Panc1 (cell line): ENCODE measurements around the gene STAP2. TPM values are rescaled to one million over a fixed set of nuclear protein-coding genes. Genes with fewer than 3 reads are reported as not detected.

ENCODE experiments used
- ATAC-seq: fragments of 200-7000 bp; cut with Tn5 transposase; 2 replicates; pipeline ENCODE4 v1.9.1; 2020; ENCODE audit warnings: mild to moderate bottlenecking, moderate library complexity
- BruUV-seq: library from RNA; stranded (reverse); fragments of 400-500 nt; replicated peaks from 2 replicates; lab custom pipeline; 2021; lab: Mats Ljungman, UMichigan
- CTCF ChIA-PET: fragments of 300-600 bp; sonication (Branson Sonifier 250); formaldehyde crosslinking; loops from one replicate; lab custom pipeline; 2022; ENCODE audit warnings: antibody characterized with exemption; lab: Charles Lee
- POLR2A ChIA-PET: fragments of 300-600 bp; sonication (Branson Sonifier 250); formaldehyde crosslinking; loops from one replicate; lab custom pipeline; 2022; ENCODE audit warnings: antibody characterized with exemption; lab: Charles Lee
- DNase-seq: peaks from one replicate; pipeline ENCODE4 v3.0.0-alpha.2; 2010; ENCODE audit warnings: low read depth, low spot score
- H3K27ac ChIP-seq: 2 replicates; pipeline ENCODE4 v1.5.1; 2011; ENCODE audit warnings: mild to moderate bottlenecking, low read length, inconsistent platforms
- H3K27me3 ChIP-seq: fragments of 200-500 bp; sonication (Bioruptor generic); 2 replicates; pipeline ENCODE4 v1.6.0; 2014; ENCODE audit warnings: low read length, inconsistent platforms; ENCODE audit not compliant: control insufficient read depth, insufficient read depth
- H3K36me3 ChIP-seq: fragments of 200-500 bp; sonication (Bioruptor generic); 2 replicates; pipeline ENCODE4 v1.5.1; 2014; ENCODE audit warnings: inconsistent platforms, mild to moderate bottlenecking, low read length, moderate library complexity; ENCODE audit not compliant: control insufficient read depth, insufficient read depth
- H3K4me1 ChIP-seq: 2 replicates; pipeline ENCODE4 v1.5.1; 2011; ENCODE audit warnings: inconsistent platforms, mild to moderate bottlenecking, low read length, moderate library complexity; ENCODE audit not compliant: control insufficient read depth, insufficient read depth
- H3K4me3 ChIP-seq, 2 experiments: 2 replicates each; pipeline ENCODE4 v1.5.1; 2011 to 2012; ENCODE audit warnings: low read depth in 2 of 2, low read length in 2 of 2, mild to moderate bottlenecking in 2 of 2, inconsistent platforms in 1 of 2, moderate library complexity in 1 of 2
- H3K9me3 ChIP-seq: fragments of 200-500 bp; sonication (Bioruptor generic); 2 replicates; pipeline ENCODE4 v1.5.1; 2014; ENCODE audit warnings: low read depth, mild to moderate bottlenecking, inconsistent platforms, low read length, moderate library complexity; ENCODE audit not compliant: control insufficient read depth, insufficient read depth
- POLR2AphosphoS5 ChIP-seq: IDR thresholded peaks from 2 replicates; pipeline ENCODE4 v1.6.1; 2012; ENCODE audit warnings: mild to moderate bottlenecking, low read depth, low read length, moderate library complexity
- SIN3A ChIP-seq: IDR thresholded peaks from 2 replicates; pipeline ENCODE4 v1.6.1; 2012; ENCODE audit warnings: low read depth, mild to moderate bottlenecking, low read length, moderate library complexity, borderline replicate concordance; ENCODE audit not compliant: insufficient read depth
- TCF7L2 ChIP-seq: IDR thresholded peaks from 2 replicates; pipeline ENCODE4 v1.6.1; 2011; ENCODE audit warnings: mild to moderate bottlenecking, low read depth, low read length, inconsistent platforms
- in situ Hi-C: cut with HindIII; loops from 2 replicates; pipeline ENCODE4 v1.10.0; 2016; ENCODE audit warnings: low sequenced_read_pairs, low pct_unique_long_range_greater_than_20kb
- intact Hi-C: fragments of 100-400 bp; cut with micrococcal nuclease; formaldehyde crosslinking; loops from one replicate; pipeline ENCODE4 v1.10.0; 2022; ENCODE audit not compliant: unreplicated experiment
- total RNA-seq: library from RNA; stranded (reverse); gene quantifications from one replicate; pipeline ENCODE4 v1.2.1, GENCODE V29; 2021; ENCODE audit not compliant: unreplicated experiment
- TF ChIP-seq, protein P1 (sequence below): fragments of 450-650 bp; IDR thresholded peaks from 2 replicates; pipeline ENCODE4 v1.5.1; 2017; ENCODE audit warnings: mild to moderate bottlenecking
- TF ChIP-seq, protein P2 (sequence below), 2 experiments: IDR thresholded peaks; 2 replicates each; pipeline ENCODE4 v1.6.1; 2011 to 2012; ENCODE audit warnings: low read depth in 2 of 2, control low read depth in 1 of 2, low read length in 1 of 2, mild to moderate bottlenecking in 1 of 2, moderate library complexity in 1 of 2; ENCODE audit not compliant: insufficient read depth in 1 of 2

The STAP2 gene
- total RNA-seq, 1 experiment from 2014 or later = 10.0 TPM

DNA sequence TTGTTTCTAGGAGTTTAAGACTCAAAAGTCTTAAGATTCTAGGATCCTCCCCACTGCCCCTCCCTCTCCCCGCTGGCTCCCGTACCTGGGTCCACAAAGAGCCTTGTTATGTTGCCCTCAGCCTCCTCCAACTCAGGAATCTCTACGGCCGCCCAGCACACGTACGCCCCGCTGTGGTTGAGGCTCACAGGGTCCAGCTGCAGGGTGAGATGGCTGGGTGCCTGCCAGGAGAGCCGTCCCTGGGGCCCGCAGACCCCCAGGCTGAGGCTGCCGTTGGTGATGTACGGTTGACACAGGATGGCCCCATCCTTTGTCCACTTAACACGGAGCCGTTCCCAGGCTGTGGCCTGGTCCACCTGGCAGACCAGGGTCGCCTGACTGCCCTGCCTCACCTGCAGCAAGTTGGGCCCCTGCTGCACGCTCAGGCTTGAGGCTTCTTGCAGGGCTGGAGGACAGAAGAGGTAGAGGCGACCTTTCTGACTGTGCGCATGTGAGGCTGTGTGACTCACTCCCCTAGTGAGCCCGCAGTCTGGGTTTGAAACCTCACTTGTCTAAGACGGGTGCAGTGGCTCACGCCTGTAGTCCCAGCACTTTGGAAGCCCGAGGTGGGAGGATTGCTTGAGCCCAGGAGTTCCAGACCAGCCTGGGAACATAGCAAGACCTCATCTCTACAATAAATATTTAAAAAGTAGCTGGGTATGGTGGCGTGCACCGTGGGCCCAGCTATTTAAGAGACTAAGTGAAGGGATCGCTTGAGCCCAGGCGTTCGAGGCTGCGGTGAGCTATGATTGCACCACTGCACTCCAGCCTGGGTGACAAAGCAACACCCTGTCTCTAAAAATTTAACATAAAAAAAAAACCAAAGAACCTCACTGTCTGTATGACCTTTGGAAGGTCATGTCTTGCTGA is 40.5 kb downstream of the STAP2 start:
- H3K36me3 ChIP-seq = no peaks in the 10 kb centered on the region
- no peak for ATAC-seq
- H3K4me3 ChIP-seq = no peak overlapping the region
- no TSS peak for BruUV-seq
- H3K27me3 ChIP-seq = no peaks in the 10 kb centered on the region
- ChIA-PET POLR2A (interaction anchor here (0.7 kb wide), 2 partner anchors 19 to 431 kb away, joined by 5 to 6 read pairs; no protein-coding TSS in a partner anchor), CTCF (no interaction called here)
- no peak for TF ChIP-seq TCF7L2
- TF ChIP-seq, protein P1, sequence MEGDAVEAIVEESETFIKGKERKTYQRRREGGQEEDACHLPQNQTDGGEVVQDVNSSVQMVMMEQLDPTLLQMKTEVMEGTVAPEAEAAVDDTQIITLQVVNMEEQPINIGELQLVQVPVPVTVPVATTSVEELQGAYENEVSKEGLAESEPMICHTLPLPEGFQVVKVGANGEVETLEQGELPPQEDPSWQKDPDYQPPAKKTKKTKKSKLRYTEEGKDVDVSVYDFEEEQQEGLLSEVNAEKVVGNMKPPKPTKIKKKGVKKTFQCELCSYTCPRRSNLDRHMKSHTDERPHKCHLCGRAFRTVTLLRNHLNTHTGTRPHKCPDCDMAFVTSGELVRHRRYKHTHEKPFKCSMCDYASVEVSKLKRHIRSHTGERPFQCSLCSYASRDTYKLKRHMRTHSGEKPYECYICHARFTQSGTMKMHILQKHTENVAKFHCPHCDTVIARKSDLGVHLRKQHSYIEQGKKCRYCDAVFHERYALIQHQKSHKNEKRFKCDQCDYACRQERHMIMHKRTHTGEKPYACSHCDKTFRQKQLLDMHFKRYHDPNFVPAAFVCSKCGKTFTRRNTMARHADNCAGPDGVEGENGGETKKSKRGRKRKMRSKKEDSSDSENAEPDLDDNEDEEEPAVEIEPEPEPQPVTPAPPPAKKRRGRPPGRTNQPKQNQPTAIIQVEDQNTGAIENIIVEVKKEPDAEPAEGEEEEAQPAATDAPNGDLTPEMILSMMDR = no peak
- no peak for TF ChIP-seq SIN3A
- intact Hi-C loops (no loop called here), in situ Hi-C loops (no loop called here)
- H3K27ac ChIP-seq = no peak overlapping the region
- H3K9me3 ChIP-seq = no peaks in the 10 kb centered on the region
- DNase-seq = no peak
- peaks cover 5% of the 10 kb centered on the region for H3K4me1 ChIP-seq

DNA sequence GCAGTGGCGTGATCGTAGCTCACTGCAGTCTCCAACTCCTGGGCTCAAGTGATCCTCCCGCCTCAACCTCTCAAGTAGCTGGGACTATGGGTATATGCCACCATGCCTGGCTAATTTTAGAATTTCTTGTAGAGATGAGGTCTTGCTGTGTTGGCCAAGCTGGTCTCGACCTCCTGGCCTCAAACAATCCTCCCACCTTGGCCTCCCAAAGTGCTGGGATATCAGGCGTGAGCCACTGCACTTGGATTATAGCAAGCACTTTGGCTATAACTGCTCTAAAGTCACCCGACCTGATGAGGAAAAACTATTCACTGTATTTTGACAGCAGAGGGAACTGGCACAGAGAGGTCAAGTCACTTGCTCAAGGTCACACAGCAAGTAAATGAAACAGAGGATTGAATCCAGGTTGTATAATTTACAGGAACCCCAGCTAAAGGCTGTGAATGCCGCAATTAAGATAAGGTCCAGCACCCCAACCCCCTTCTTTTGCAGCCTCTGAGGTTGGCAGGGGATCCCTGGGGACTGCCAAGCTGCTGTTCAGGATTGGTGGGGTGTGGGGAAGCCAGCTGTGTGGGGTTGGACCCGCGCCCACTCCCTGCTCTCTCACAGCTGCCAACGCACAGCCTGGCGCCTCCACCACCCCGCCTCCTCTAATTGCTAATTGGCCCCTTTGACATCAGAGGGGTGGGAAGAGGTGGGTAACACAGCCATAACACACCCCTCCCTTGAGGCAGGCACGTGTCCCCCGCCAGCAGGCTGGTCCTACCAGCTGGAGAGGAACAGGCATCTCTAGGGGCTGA is 42.5 kb downstream of the STAP2 start:
- no peak overlapping the region for H3K4me3 ChIP-seq
- DNase-seq (no peak), ATAC-seq (no peak)
- H3K27ac ChIP-seq = no peak overlapping the region
- no TSS peak for BruUV-seq
- in situ Hi-C loops = no loop called here
- H3K27me3 ChIP-seq = no peaks in the 10 kb centered on the region
- no peaks in the 10 kb centered on the region for H3K36me3 ChIP-seq
- POLR2A ChIA-PET = no interaction called here
- TF ChIP-seq POLR2AphosphoS5 = no peak
- intact Hi-C loops = no loop called here
- CTCF ChIA-PET = interaction anchor here (0.6 kb wide), 1 partner anchor 10 kb away, joined by 4 read pairs; no protein-coding TSS in a partner anchor
- H3K4me1 ChIP-seq = no peaks in the 10 kb centered on the region
- H3K9me3 ChIP-seq = no peaks in the 10 kb centered on the region

DNA sequence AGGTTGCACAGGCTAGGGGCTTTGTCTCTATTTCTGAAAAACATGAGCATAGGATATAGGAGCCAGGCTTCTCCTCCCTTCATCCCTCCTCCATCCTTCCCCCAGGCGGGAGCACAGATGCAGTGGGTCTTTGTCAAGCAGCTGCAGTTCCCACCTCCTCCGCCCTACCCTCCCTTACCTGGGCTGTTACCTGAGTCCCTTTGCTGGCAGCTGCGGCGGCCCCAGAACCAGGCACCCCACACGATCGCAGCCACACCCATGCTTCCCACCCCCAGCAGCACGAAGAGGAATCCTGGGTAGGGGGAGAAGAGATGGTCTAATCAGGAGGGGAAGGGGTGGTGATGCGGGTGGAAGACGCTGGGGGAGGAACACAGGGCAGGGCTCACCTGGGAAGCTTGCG is 44.2 kb downstream of the STAP2 start:
- ChIA-PET CTCF (interaction anchor here (0.5 kb wide), 1 partner anchor 58 kb away, joined by 9 read pairs; no protein-coding TSS in a partner anchor), POLR2A (no interaction called here)
- DNase-seq = no peak
- no peaks in the 10 kb centered on the region for H3K4me1 ChIP-seq
- H3K27me3 ChIP-seq = no peaks in the 10 kb centered on the region
- no peak overlapping the region for H3K4me3 ChIP-seq
- H3K36me3 ChIP-seq = no peaks in the 10 kb centered on the region
- in situ Hi-C loops (no loop called here), intact Hi-C loops (no loop called here)
- no peak for ATAC-seq
- no peaks in the 10 kb centered on the region for H3K9me3 ChIP-seq
- no peak overlapping the region for H3K27ac ChIP-seq
- BruUV-seq = no TSS peak
- TF ChIP-seq, protein P2, sequence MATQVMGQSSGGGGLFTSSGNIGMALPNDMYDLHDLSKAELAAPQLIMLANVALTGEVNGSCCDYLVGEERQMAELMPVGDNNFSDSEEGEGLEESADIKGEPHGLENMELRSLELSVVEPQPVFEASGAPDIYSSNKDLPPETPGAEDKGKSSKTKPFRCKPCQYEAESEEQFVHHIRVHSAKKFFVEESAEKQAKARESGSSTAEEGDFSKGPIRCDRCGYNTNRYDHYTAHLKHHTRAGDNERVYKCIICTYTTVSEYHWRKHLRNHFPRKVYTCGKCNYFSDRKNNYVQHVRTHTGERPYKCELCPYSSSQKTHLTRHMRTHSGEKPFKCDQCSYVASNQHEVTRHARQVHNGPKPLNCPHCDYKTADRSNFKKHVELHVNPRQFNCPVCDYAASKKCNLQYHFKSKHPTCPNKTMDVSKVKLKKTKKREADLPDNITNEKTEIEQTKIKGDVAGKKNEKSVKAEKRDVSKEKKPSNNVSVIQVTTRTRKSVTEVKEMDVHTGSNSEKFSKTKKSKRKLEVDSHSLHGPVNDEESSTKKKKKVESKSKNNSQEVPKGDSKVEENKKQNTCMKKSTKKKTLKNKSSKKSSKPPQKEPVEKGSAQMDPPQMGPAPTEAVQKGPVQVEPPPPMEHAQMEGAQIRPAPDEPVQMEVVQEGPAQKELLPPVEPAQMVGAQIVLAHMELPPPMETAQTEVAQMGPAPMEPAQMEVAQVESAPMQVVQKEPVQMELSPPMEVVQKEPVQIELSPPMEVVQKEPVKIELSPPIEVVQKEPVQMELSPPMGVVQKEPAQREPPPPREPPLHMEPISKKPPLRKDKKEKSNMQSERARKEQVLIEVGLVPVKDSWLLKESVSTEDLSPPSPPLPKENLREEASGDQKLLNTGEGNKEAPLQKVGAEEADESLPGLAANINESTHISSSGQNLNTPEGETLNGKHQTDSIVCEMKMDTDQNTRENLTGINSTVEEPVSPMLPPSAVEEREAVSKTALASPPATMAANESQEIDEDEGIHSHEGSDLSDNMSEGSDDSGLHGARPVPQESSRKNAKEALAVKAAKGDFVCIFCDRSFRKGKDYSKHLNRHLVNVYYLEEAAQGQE (IDR thresholded peaks at IDR 0.05; ENCODE audit: insufficient read depth in 1 of 2, low read depth in 2 of 2, low read length in 1 of 2) = no peak
- no peak for TF ChIP-seq SIN3A
- no peak for TF ChIP-seq TCF7L2
- TF ChIP-seq POLR2AphosphoS5 = no peak
- TF ChIP-seq, protein P1 = no peak
